Forelimb muscle (tissue), 1 donor: ENCODE data around the gene MT1E. TPM values are rescaled to one million over a fixed set of nuclear protein-coding genes. Genes with fewer than 3 reads are reported as not detected.
"Not testable (repeated sequence)": the region's sequence is repeated elsewhere in the genome, so short reads cannot be mapped to it uniquely, and the experiment has no call there.

ENCODE experiments used
- DNase-seq: peaks from one replicate; pipeline ENCODE4 v3.0.0-alpha.2; 2013; ENCODE audit warnings: low read depth
- polyA plus RNA-seq: library from polyadenylated mRNA; unstranded; fragments of 120-200 nt; gene quantifications from one replicate; pipeline ENCODE4 v1.2.1, GENCODE V29; 2013; ENCODE audit not compliant: insufficient read length

MT1E gene
- polyA plus RNA-seq, 1 donor: 15.4 TPM

- DNase-seq: no peak
Measured at GRCh38 chr16:56607109-56607618, 18.4 kb upstream of the MT1E start.

- DNase-seq: no peak
Measured at GRCh38 chr16:56607675-56608042, 17.9 kb upstream of the MT1E start.

GRCh38 chr16:56608043-56608875 lies 17.3 kb upstream of the MT1E start, which contains the start of gene MT2A:
Gene MT2A, plus strand, starts transcription at chr16:56608584. Its CDS starts 72 bp downstream, at chr16:56608656.
- DNase-seq: peak; percentile 77

- no peak for DNase-seq
Measured at GRCh38 chr16:56608876-56609462, 16.6 kb upstream of the MT1E start.

GRCh38 chr16:56609463-56609921 lies 16.1 kb upstream of the MT1E start:
- peak; percentile 70 for DNase-seq

- DNase-seq: no peak
Measured at GRCh38 chr16:56610017-56610608, 15.5 kb upstream of the MT1E start.

GRCh38 chr16:56610609-56611111 lies 14.9 kb upstream of the MT1E start:
- no peak for DNase-seq

- DNase-seq: no peak
Measured at GRCh38 chr16:56611281-56611833, 14.2 kb upstream of the MT1E start.

- DNase-seq: no peak
Measured at GRCh38 chr16:56613706-56614105, 11.9 kb upstream of the MT1E start.

- no peak for DNase-seq
Measured at GRCh38 chr16:56614549-56614991, 11.0 kb upstream of the MT1E start.

GRCh38 chr16:56615353-56615752 lies 10.2 kb upstream of the MT1E start:
- no peak for DNase-seq

GRCh38 chr16:56616608-56617211 lies 8.9 kb upstream of the MT1E start:
- DNase-seq: no peak

GRCh38 chr16:56617212-56618085 lies 8.1 kb upstream of the MT1E start:
- no peak for DNase-seq

GRCh38 chr16:56618138-56618537 lies 7.4 kb upstream of the MT1E start:
- DNase-seq: no peak

GRCh38 chr16:56620339-56620897 lies 5.2 kb upstream of the MT1E start:
- DNase-seq: no peak

- not testable (repeated sequence) for DNase-seq
Measured at GRCh38 chr16:56621665-56622445, 3.7 kb upstream of the MT1E start.

GRCh38 chr16:56623184-56623583 lies 2.4 kb upstream of the MT1E start:
- not testable (repeated sequence) for DNase-seq

GRCh38 chr16:56623637-56624036 lies 1.9 kb upstream of the MT1E start:
- no peak for DNase-seq

GRCh38 chr16:56625943-56626654 lies 518 bp downstream of the MT1E start:
- no peak for DNase-seq
